ENCODE data around the gene CMYA5.

DNA sequence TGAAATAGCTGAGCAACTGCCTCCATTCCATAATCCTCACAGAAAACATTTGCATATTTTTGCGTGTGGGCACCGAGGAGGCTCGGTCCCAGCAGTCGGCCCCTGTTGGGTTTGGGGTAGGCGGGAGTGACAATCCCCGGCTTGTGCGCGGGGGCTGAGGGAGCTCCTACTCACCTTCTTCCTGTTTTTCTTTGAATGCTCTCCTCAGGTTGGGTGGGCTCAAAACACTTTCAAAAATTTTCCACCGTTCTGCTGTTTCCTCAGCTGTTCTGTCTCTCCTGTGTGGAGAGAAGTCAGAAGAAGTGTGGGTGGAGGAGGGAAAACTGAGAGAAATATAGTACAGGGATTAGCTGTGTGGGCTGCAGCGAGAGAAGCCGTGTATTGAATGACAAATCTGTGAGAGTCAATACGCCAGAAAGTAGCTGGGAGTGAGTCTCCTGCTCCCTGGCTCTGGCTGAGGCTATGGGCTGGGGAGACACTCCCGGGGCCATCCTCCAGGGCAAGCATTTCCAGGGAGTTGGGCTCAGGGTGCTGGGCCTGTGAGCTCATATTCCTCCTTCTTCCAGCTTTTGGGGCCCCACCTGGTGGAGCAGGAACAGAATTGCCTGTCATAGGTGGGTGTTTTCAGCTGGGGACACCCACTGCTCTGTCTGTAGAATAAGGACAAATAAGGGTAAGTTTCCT is 84.7 kb downstream of the CMYA5 start:
- TF ChIP-seq BHLHE40 (IDR thresholded peaks at IDR 0.05; ENCODE audit: low read depth, low read length) (no peak), CTCF (conservative IDR thresholded peaks at IDR 0.05; ENCODE audit: low read depth, low read length) (0 out of 2 replicates have a peak, but pooled peaks have one; percentile 17), POLR2A (IDR thresholded peaks at IDR 0.05; ENCODE audit: low read depth, low read length) (no peak), RAD21 (IDR thresholded peaks at IDR 0.05; ENCODE audit: low read length) (no peak), MXI1 (IDR thresholded peaks at IDR 0.05; ENCODE audit: borderline replicate concordance, low read depth, low read length) (no peak), FOS (IDR thresholded peaks at IDR 0.05; ENCODE audit: low read depth, low read length) (no peak), RFX5 (IDR thresholded peaks at IDR 0.05; ENCODE audit: low read depth, low read length) (no peak), SMC3 (IDR thresholded peaks at IDR 0.05; ENCODE audit: low read depth, low read length) (no peak), CEBPB (IDR thresholded peaks at IDR 0.05; ENCODE audit: low read depth, low read length) (no peak), MAFK (IDR thresholded peaks at IDR 0.05; ENCODE audit: low read depth, low read length) (no peak), NFE2L2 (IDR thresholded peaks at IDR 0.05; ENCODE audit: low read depth, low read length) (no peak), USF2 (IDR thresholded peaks at IDR 0.05; ENCODE audit: low read depth, low read length) (no peak)
